Measurements from ENCODE around the gene MYLK.
A peak's percentile ranks its signal among the peaks of the same experiment; 100 is the strongest.

The MYLK gene

DNA sequence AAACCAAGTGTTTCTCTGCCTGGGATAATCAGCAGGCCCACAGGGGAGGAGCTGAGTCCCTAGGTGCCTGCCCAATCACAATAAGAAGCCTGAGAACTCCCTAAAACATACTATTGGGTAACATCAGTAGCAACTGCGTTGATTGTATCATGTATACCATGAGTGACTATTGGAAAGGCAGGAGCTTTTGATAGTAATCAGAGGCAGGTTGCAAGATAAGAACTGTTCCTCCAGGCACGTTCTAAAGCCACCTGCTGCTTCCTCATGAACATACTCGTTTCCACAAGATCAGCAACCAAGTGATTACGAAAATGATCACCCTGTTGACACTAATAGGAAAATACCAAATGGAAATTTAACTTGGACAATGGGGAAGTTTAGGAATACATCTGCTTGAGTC lies 6.7 kb downstream of the MYLK start:
- DNase-seq, result no peak

GRCh38 chr3:123876858-123877257 lies 7.3 kb downstream of the MYLK start:
- no peak for DNase-seq

DNA sequence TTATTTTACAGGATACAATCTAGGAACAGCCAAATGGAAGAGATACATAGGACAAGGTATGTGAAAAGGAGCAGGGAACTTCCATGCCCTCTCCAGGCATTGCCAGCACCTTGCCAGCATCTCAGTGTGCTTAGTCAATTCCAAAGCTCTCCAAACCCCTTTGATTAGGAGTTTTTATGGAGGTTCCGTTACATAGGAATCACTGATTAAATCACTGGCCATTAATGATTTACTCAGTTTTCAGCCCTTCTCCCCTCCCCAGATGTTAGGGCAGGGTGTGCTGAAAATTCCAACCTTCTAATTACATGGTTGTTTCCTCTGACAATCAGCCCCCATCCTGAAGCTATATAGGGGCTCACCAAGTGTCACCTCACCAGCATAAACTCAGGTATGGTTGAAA lies 11.5 kb downstream of the MYLK start:
- no peak for DNase-seq

DNA sequence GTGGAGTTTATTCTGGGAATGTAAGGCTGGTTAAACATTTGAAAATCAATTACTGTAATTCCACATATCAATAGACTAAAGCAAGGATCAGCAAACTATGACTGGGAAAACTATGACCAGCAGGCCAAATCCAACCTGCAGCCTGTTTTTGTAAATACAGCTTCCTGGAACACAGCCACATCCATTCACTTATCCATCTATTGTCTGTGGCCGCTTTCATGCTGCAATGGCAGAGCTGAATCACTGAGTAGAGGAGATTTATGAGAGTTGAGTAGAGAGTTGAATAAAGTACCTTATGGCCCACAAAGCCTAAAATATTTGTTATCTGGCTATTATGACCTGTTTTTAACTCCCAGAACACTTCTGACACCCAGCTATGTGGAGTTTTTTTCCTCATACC lies 12.2 kb downstream of the MYLK start:
- peak; percentile 75 for DNase-seq

- DNase-seq, result no peak
Observed at GRCh38 chr3:123870033-123870432, 14.1 kb downstream of the MYLK start.

GRCh38 chr3:123869165-123869564 lies 15.0 kb downstream of the MYLK start:
- no peak for DNase-seq

GRCh38 chr3:123864706-123865105 lies 19.4 kb downstream of the MYLK start:
- no peak for DNase-seq

- DNase-seq, result no peak
Observed at GRCh38 chr3:123862152-123862551, 22.0 kb downstream of the MYLK start.

- DNase-seq, result no peak
Observed at GRCh38 chr3:123861081-123861836, 22.9 kb downstream of the MYLK start.

GRCh38 chr3:123859177-123859576 lies 25.0 kb downstream of the MYLK start:
- no peak for DNase-seq

DNA sequence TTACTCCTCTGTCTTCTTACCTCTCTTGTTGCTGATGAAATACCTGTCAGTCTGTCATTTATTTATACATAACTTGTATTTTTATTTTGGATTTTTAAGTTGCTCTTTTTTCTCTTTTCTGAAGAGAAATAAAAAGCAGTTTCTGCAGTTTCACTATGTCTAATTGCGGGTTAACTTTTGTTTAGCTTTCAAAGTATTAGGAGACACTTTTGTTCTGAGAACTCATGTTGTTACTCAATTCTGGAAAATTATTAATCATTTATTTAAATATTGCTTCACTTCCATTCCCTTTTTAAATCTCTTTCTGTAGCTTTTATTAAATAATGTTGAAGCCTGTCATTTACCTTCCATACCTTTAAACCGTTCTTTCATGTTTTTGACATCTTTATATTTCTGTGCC lies 29.2 kb downstream of the MYLK start:
- no peak for DNase-seq

- DNase-seq, result no peak
Observed at GRCh38 chr3:123853686-123854372, 30.3 kb downstream of the MYLK start.

GRCh38 chr3:123847209-123847608 lies 36.9 kb downstream of the MYLK start:
- no peak for DNase-seq

- no peak for DNase-seq
Observed at GRCh38 chr3:123843668-123844067, 40.5 kb downstream of the MYLK start.

DNA sequence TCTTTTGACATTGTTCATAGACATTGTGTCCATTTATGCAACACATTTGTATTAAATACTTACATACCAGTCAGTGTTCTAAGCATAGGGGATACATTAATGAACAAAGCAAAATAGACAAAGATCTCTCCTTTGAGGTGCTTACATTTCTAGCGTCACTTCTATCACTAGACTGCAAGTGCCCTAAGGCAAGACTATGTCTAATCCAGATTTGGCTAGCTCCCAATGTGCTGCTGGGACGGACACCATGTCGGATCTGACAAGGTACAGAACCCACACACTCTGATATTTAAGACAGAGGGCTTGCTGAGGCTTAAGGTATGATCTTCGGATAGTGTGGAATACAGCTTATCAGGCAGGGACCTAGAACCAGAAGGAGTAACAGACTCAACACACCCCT lies 41.4 kb downstream of the MYLK start:
- no peak for DNase-seq

DNA sequence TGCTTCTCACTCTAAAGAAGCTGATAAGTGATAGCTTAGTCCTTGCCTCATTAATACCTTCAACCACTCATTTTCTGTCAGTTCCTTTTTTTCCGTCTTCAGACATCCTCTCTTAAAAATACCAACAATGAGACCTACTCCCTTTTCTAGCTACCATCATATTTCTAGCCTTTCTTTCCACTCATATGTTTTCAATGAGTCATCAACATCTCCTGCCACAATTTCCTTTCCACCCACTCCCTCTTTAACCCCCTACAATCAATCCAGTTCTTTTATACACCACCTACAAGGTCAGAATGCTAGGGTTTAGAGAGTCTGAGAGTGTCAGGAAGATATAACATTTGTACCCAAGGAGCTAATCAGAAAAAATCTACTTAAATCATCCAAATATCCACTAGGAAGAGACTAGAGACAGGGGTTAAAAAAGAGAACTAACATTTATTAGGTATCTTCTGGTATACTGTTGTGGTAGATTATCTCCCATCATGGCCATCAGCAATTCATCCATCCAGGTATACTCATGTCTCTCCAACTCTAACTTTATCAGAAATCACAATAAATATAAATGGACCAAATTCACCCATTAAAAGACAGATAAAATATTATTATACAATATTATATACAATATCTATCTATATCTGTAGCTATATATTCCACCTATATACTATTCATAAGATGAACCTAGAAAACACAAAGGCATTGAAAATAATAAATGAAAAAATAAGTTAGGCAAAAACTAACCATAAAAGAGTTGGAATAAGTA lies 42.5 kb downstream of the MYLK start:
- DNase-seq, result no peak

GRCh38 chr3:123840961-123841360 lies 43.2 kb downstream of the MYLK start:
- DNase-seq, result no peak

- no peak for DNase-seq
Observed at GRCh38 chr3:123837858-123838257, 46.3 kb downstream of the MYLK start.

DNA sequence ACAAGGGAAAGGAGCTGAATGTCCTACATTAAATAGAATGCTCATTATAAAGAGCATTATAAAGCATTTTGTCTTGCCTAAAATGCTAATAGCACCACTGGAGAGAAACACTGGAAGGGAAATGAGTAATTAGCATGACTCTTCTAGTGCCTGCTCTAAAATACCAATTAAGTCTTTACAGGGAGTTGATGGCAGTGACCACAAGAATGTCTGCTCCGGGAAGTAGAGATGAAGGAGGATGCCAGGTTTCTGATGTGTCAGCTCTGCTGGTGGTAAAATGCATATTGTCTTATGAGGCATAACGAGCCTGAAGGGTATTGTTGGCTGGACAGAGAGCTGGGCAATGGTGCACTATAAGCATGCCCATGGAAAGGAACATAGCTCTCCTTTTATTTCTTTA lies 49.5 kb downstream of the MYLK start:
- DNase-seq, result peak; percentile 6

- no peak for DNase-seq
Observed at GRCh38 chr3:123833398-123833785, 50.7 kb downstream of the MYLK start.

- DNase-seq, result no peak
Observed at GRCh38 chr3:123832692-123833397, 51.3 kb downstream of the MYLK start.

DNA sequence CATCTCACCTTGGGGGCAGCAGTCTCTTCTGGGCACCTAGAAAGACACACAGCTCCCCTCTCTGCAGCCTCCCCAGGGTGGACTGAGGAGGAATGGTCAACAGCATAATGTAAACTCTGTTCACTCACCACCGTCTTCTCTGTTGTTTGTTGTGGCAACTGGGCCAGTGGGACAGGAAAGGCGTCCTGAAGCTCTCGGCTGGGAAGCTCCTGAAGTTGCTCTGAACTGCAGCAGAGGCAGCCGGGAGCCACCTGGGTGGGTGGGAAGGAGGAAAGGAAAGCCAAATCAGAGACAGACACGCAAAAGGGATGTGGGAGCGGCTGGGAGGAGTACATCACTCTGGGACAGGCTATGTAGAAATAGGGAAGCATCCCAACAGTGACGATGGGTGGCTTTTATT lies 52.7 kb downstream of the MYLK start:
- DNase-seq, result no peak

DNA sequence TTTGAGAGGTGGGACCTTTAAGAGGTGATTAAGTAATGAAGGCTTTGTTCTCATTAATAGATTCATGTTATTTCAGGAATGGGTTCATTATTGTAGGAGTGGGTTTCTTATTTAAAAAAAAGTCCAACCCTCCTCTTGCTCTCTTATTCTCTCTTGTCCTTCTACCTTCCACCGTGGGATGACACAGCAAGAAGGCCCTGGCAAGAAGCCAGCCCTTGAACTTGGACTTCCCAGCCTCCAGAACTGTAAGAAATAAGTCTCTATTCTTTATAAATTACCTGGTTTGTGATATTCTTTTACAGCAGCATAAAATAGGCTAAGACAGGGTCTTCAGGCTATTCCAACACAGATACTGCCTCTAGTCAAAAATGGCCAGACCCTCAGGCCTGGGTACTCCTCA lies 62.2 kb downstream of the MYLK start:
- no peak for DNase-seq

All from DMS79 treated with DMSO at 0.1 percent for 48 hours (cell line).